ENCODE results near the gene SLC25A51. TPM values are rescaled to one million over a fixed set of nuclear protein-coding genes. Genes with fewer than 3 reads are reported as not detected.

SLC25A51 gene
- total RNA-seq, 1 experiment from 2014 or later, result 28.7 TPM

DNA sequence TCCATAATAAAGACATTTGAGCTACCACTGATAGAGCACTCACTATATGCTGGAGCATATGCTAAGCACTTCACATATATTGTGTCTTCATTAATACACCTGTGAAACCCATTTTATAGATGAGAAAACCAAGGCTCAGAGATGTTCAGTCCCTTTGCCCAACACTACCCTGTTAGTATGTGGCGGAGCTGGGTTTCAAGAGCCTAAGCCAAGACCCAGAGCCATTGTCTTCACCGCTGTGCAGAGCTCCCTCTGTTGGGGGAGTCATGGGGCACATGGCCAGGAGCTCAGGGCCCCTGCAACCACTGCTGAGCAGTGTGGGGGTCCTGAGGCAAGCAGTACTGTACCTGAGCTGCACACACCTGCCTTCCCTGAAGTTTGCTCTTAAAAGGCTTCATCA, 37.3 kb upstream of the SLC25A51 start:
- in situ Hi-C loops (cut with HindIII; ENCODE audit: low pct_unique_long_range_greater_than_20kb, low sequenced_read_pairs), result no loop called here
- DNase-seq (ENCODE audit: low read depth, low spot score), result no peak

DNA sequence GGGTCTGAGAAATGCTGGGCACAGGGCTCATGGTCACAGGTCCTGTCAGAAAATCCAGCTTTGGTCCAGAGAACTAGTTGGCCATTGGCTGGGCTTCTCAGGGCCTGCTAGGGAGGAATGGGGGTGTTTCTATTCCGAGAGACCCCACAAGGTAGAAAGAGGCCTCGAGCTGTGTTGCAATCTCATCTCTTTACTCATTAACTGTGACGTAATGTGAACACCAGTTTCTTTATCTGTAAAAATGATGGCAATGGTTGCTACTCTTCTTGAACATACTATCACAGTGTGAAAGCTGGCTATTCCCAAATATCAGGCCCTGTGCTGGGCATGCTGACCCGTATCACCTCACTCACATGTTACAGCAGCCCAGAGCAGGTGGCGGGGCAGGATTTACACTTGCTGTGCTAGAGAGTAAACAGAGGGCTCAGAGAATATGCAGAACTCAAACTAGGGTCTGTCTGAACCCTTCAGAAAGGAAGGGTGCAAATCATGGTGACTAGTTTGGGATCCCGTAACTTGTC, 35.7 kb upstream of the SLC25A51 start:
- in situ Hi-C loops (cut with HindIII; ENCODE audit: low pct_unique_long_range_greater_than_20kb, low sequenced_read_pairs), result no loop called here

DNA sequence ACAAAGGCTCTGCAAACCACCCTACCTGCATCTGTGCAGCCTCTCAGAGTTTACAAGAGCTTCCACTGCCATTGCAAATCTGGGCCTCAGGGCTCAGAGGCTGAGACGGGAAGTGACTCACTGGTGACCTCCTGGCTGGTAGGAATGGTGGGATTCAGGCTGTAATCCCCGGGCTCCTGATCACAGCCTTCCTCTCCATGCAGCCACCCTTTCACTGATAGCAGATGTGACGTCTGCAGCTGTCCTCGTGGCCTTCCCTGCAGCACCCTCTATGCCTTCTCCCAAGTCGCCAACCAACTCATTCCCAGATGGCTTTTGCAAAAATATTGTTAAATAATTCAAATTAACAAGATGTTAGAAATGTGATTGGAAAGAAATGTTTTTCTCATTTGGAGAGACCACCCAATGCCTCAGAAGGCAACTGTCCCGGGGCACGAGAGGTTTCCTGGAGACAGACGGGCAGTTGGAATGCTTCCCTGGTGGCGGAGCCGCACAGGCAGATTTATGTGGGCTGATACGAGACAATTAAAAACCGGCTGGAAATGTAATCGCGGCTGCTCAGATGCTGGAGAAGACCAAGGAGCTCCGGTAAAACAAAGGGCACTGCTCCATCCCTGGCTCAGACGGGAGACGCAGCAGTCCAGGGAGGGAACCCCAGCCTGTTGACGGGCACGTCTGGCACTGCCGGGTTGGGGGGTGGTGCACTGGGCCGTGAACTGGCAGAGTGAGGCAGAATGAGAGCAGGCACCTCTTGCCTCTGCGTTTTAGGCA, 34.4 kb upstream of the SLC25A51 start:
- DNase-seq (ENCODE audit: low read depth, low spot score), result peak; percentile 13
- in situ Hi-C loops (cut with HindIII; ENCODE audit: low pct_unique_long_range_greater_than_20kb, low sequenced_read_pairs), result no loop called here

More for the DNA sequence above, 35.7 kb upstream of the SLC25A51 start:
- no peak for DNase-seq (ENCODE audit: low read depth, low spot score)

DNA sequence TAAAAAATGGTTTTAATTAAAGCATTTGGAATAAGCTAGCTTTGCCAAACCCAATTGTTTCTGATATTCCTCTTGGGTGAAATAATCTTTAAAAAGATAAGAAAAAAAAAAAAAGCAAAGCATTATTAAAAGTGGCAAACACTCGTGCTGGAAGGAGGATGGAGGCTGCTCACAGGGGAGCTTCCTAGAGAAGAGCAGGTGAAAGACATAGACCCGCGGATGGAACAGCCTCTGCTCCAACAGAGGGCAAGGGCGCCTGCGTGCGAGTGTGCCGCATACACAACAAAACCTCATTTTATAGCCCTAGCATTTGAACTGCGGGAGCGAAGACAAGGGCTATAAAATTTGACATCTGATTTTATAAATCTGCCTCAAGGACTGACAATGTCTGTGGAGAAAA, 33.4 kb upstream of the SLC25A51 start:
- no peak for DNase-seq (ENCODE audit: low read depth, low spot score)
- in situ Hi-C loops (cut with HindIII; ENCODE audit: low pct_unique_long_range_greater_than_20kb, low sequenced_read_pairs), result no loop called here

DNA sequence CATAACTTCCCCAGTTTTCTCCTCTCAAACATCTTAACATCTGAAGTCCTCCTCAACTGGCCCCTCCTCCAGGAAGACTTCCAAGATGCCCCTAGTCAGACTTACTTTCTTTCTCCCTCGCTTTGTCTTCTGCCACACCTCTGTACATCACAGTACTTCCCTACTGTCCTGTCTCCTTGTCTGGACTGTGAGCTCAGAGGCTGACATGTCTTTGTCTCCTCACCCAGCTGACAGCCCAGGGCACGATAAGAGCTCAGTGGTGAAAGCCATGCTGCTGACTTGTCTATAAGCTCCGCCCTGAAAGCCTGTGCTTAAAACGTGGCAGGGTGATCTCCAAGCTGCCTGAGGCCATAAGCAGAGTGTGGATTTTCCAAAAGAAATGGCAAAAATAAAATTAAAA, 33.0 kb upstream of the SLC25A51 start:
- in situ Hi-C loops (cut with HindIII; ENCODE audit: low pct_unique_long_range_greater_than_20kb, low sequenced_read_pairs), result no loop called here
- peak; percentile 27 for DNase-seq (ENCODE audit: low read depth, low spot score)

DNA sequence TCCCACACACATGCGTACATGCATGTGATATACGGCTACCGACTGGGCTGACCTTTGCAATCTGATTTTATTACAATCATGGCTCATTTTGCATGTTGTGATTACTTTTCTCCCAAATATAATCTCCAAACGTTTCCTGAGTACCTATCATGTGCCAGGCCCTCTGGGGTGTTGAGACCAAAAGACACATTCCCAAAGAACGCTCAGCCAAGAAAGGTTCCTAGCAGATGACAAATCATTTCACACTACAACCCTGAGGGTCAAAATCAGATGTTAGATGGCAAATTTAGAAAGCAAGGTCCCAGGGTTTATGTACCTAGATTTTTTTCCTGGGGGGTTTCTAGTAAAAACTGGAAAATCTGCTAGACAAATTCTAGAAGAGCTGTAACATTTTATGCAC, 32.4 kb upstream of the SLC25A51 start:
- in situ Hi-C loops (cut with HindIII; ENCODE audit: low pct_unique_long_range_greater_than_20kb, low sequenced_read_pairs), result no loop called here
- DNase-seq (ENCODE audit: low read depth, low spot score), result no peak

DNA sequence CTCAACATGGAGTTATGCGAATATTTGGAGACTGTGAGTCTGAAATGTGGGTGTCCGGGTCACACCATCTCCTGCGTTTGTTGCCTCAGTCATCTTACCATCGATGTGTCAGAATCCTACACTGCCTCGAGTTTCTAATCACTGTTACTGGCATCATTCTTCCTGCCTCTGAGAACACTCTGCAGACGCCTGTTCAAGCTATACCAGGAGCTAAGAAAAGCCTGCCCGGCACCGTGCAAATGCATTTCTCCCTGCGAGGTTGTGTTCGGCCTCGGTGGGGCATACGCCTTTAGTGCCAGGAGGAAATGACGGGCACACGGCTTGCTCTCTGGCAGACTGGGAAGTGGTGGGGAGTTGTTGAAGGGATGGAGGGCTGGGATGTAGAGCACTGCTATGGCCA, 31.2 kb upstream of the SLC25A51 start:
- no peak for DNase-seq (ENCODE audit: low read depth, low spot score)
- in situ Hi-C loops (cut with HindIII; ENCODE audit: low pct_unique_long_range_greater_than_20kb, low sequenced_read_pairs), result no loop called here

DNA sequence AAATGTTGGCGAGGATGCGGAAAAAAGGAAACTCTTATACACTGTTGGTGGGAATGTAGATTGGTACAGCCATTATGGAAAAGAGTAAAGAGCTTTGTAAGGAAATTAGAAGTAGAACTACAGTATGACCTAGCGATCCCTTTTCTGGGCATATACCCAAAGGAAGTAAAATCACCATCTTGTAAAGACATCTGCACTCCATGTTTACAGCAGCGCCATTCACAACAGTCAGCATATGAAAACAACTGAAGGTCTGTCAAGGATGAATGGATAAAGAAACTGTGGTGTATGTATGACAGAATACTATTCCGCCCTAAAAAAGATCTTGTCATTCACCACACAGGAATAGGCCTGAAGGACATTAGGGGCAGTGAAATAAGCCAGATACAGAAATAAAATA, 27.7 kb upstream of the SLC25A51 start:
- in situ Hi-C loops (cut with HindIII; ENCODE audit: low pct_unique_long_range_greater_than_20kb, low sequenced_read_pairs), result no loop called here

DNA sequence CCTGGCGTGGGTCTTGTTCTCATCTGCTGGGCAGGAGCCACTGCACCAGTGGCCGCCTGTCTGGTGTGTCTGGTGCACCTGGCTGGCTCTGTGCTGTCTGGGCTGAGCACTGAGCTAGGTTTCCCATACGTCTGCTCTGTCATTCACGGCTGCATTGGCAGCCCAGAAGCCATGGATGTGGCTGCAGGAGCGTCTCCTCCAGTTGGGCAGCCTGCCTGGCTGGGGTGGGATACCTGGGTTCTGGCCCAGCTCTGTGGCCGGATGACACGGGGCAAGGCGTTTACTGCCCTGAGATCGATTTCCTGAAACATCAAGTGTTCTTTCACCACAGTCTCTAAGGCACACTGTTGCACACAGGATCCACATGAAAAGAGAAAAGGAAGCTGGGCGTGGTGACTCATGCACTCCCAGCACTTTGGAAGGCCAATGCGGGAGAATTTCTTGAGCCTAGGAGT, 25.5 kb upstream of the SLC25A51 start:
- in situ Hi-C loops (cut with HindIII; ENCODE audit: low pct_unique_long_range_greater_than_20kb, low sequenced_read_pairs), result no loop called here
- no peak for DNase-seq (ENCODE audit: low read depth, low spot score)

More for the DNA sequence above, 27.7 kb upstream of the SLC25A51 start:
- DNase-seq (ENCODE audit: low read depth, low spot score), result peak; percentile 68

DNA sequence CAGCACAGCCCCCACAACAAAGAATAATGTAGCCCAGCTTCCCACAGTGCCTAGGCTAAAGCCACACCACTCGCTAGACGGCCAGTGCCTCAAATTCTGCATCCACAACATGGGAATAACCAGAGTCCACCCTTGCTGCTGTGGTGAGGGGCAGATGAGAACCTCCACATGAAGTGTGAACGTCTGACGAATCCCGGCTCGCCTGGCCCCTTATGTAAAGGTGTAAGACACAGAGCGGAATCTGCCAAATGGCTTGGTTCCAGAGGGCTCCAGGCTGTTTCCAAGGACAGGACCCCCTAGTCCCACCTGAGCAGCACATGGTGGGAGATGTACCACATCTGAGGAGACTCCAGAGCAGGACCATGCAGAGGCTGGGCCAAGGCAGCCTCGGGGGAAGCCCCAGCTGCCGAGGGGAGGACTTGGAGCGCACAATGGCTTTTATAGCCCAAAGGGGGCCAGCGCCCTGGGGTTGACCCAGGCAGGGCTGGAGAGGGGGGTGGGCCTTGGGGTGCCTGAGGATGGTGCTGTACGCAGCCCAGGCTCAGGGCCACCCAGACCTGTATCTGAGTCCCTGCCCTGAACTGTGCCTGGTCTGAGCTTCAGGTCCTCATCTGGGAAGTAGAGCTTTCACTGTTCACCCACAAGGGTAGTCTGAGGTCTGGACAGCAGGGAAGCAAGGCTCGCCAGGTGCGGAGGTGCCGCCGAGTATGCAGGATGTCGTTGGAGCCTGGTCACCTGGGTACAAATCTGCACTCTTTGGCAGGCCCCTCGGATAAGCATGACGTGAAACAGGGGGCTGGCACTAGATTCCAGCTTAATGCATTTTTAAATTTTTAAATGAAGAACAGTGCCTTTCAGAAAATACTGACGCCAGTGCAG, 24.9 kb upstream of the SLC25A51 start:
- in situ Hi-C loops (cut with HindIII; ENCODE audit: low pct_unique_long_range_greater_than_20kb, low sequenced_read_pairs), result no loop called here
- no peak for DNase-seq (ENCODE audit: low read depth, low spot score)

DNA sequence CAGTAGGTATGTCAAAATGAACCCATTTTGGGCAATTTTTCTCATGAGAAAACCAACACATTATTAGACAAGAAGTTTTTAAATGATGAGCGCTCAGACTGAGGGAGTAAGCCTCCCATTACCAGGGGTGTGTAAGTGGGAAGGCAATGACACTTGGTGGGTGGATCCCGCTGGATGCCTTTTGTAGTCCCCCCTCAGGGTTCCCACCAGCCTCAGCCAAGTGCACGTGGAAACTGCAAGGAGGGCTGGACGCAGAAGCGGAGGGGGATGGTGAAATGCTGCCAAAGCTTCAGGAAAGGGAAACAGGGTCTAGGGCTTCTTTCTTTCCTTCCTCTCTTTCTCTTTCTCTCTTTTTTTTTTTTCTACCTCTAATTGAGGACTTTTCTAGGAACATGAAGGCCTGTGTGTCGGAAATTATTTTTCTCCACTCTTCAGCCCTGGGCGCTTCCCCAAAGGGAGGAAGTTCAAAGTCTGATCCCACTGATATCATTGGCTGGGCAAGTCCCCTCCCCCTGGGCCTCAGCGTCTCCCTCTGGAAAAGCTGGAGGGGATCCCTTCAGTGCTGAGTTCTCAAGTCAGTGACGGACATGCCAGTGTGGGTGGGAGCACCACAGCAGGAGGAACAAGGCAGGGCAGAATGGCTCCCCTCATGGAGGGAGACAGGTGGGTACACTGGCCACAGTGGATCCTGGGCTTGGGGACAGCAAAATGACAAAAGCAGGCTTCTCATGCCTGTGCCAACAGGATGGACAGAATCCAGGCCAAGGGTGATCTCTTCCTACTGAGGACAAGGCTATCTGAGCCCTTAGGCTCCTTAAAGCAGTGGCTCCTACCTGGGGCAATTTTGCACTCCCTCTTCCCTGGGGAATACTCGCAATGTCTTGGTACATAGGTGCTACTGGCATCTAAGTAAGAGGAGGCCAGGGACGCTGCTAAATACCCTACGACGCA, 23.9 kb upstream of the SLC25A51 start:
- no peak for DNase-seq (ENCODE audit: low read depth, low spot score)
- in situ Hi-C loops (cut with HindIII; ENCODE audit: low pct_unique_long_range_greater_than_20kb, low sequenced_read_pairs), result no loop called here

DNA sequence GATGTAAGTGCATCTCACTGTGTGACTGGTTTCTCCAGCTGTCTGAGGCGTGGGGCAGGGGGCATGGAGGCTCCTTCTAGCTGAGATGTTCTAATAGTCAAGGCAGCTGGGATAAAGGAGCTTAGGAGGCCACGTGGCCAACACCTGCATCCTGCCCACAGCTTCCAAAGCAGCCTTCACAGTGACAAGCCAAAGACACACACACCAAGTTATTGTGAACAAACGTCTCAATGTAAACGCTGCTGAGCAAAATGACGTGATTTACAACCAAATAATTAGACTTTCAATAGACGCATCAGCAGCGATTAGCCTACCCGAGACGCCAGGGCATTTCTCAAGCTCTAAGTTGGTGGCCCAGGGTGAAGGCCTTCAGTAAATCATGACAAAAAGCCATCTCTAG, 23.2 kb upstream of the SLC25A51 start:
- no peak for DNase-seq (ENCODE audit: low read depth, low spot score)
- in situ Hi-C loops (cut with HindIII; ENCODE audit: low pct_unique_long_range_greater_than_20kb, low sequenced_read_pairs), result no loop called here

DNA sequence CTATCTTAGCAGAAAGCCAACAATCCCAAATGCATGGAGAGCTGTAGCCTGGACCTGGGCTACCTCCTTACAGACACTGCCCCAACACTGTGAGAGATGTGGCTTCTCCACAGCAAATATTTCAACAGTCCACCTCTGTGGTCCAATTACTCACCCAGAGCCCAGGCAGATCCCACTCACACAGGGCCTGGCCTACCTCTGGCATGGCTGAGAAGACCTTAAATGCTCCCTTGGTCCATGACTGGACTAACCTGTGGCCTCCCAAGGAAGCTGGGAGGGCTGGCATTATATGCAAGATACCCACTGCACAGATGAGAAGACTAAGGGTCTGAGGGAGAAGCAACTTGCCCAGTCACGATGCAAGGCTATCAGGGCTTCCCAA, 22.8 kb upstream of the SLC25A51 start:
- in situ Hi-C loops (cut with HindIII; ENCODE audit: low pct_unique_long_range_greater_than_20kb, low sequenced_read_pairs), result no loop called here

DNA sequence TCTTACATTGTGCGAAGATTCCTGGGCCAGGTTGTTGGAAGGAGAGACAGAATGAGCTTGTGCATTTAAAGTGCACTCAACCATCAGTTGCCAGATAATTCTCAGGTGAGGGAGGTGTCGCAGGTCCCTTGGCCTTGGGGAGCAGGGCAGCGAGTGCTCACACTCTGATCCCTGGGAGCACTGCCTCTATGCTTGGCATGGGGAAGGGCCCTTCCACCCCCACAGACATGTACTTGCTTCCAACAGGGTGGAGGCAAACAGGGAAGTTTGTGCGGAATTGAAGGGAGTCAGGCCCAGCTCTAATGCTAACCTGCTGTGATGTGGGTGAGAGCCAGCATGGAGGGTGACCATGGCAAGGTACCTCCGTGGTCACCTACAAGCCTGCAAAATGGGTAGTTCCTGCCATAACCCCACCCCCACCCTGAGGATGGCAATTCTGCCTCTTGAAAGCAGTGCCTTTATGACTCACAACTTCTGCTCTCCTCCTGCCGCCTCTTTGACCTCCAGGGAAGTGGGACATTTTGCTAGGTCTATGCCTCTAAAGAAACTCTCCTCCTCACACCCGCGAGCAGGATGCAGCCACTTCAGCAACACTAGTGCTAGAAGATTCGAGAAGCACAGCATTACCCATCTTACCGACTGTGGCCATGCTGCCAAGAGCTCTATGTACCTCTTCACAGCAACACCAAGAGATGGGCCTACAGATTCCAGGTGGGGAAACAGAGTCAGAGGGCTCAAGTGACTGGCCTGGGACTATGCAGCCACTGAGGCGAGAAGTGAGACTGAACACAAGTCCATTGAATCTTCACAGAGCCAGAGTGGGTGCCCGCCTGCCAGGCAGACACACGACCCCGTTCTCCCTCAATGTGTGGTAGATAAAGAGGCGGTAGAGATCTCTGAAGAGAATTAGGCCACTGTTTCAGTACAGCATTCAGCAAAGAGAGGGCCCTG, 22.1 kb upstream of the SLC25A51 start:
- in situ Hi-C loops (cut with HindIII; ENCODE audit: low pct_unique_long_range_greater_than_20kb, low sequenced_read_pairs), result no loop called here
- no peak for DNase-seq (ENCODE audit: low read depth, low spot score)

More for the DNA sequence above, 22.8 kb upstream of the SLC25A51 start:
- DNase-seq (ENCODE audit: low read depth, low spot score), result no peak

DNA sequence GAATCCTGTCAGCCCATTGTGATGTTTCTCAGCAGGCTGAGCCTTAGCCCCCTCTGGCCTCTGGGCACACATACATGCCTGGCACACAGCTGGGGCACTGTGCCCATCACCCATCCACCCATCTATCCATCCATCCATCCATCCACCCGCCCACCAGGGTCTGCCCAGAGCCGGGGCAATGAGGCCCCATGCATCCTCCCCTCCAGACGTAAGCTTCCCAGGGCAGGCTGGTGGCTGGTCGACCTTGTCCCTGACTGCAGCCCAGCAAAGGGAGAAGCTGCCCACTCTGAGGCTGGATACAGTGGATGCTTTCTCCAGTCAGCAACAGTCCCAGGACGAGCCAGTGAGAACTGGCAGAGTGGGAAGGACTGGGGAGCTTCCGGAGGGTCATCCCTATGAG, 21.1 kb upstream of the SLC25A51 start:
- in situ Hi-C loops (cut with HindIII; ENCODE audit: low pct_unique_long_range_greater_than_20kb, low sequenced_read_pairs), result no loop called here
- DNase-seq (ENCODE audit: low read depth, low spot score), result no peak

DNA sequence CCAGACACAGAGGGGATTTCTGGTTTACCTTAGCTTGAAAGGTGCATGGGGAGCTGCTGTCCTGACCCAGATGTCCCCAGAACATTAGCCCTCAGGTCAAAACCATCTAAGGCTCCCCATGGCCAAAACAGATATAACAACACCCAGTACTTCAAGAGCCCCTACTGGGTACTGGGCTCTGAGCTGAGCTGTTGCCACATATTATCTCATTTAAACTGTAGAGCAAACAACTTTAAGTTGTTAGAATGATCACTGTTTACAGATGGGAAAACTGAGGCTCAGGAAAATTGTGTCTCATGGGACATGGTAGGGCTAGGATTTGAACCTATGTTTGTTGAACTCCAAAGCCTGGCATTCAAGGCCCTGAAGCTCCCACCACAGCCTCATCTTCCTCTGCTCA, 20.6 kb upstream of the SLC25A51 start:
- DNase-seq (ENCODE audit: low read depth, low spot score), result no peak
- in situ Hi-C loops (cut with HindIII; ENCODE audit: low pct_unique_long_range_greater_than_20kb, low sequenced_read_pairs), result no loop called here
